BLaER1 (cell line): ENCODE data around the gene KLRD1.
A peak's percentile ranks its signal among the peaks of the same experiment; 100 is the strongest.
"Not testable (repeated sequence)": the region's sequence is repeated elsewhere in the genome, so short reads cannot be mapped to it uniquely, and the experiment has no call there.

Source experiments
- H3K27ac ChIP-seq: shearing (Covaris generic); formaldehyde crosslinking; 2 replicates; pipeline ENCODE4 v1.8.1; 2022
- H3K27me3 ChIP-seq: shearing (Covaris generic); formaldehyde crosslinking; 2 replicates; pipeline ENCODE4 v1.8.1; 2022
- H3K36me3 ChIP-seq: shearing (Covaris generic); formaldehyde crosslinking; 2 replicates; pipeline ENCODE4 v1.8.1; 2022
- H3K4me1 ChIP-seq: shearing (Covaris generic); formaldehyde crosslinking; 2 replicates; pipeline ENCODE4 v1.8.1; 2022
- H3K4me2 ChIP-seq: shearing (Covaris generic); formaldehyde crosslinking; 2 replicates; pipeline ENCODE4 v1.8.1; 2022
- H3K4me3 ChIP-seq: shearing (Covaris generic); formaldehyde crosslinking; 2 replicates; pipeline ENCODE4 v1.8.1; 2022
- H3K9ac ChIP-seq: shearing (Covaris generic); formaldehyde crosslinking; 2 replicates; pipeline ENCODE4 v1.8.1; 2022
- H3K9me3 ChIP-seq: shearing (Covaris generic); formaldehyde crosslinking; 2 replicates; pipeline ENCODE4 v1.8.1; 2022
- H4K20me1 ChIP-seq: shearing (Covaris generic); formaldehyde crosslinking; 2 replicates; pipeline ENCODE4 v1.8.1; 2022
- Cebpa-rat ChIP-seq: shearing (Covaris generic); IDR thresholded peaks from 2 replicates; pipeline ENCODE4 v1.8.1; 2022

The KLRD1 gene

DNA sequence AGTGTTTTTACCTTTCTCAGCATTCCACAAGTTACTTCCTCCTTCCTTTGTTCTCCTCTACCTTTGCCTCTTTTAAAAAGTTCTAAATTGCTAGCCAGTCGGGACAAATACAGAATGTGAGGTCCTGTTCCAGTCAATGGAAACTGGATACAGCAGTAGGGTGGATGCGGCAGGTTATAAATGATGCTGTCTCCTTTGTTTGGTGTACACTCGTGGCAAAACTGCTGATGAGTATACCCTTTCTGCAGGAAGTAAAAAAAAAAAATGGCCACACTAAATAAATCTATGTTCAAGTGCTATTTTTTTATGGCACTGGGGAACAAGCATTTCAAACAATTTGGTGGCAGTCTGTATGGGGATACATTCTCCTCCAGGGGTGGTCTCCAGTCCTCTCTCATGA, 54.7 kb downstream of the KLRD1 start:
- Histone ChIP-seq H3K9me3 (peaks cover 5% of the 10 kb centered on the region), H3K36me3 (no peaks in the 10 kb centered on the region), H3K27ac (no peak overlapping the region), H3K9ac (no peak overlapping the region), H3K4me3 (no peak overlapping the region), H4K20me1 (no peaks in the 10 kb centered on the region), H3K4me1 (peaks cover 54% of the 10 kb centered on the region), H3K4me2 (peak overlapping the region; percentile 98), H3K27me3 (no peaks in the 10 kb centered on the region)
- TF ChIP-seq Cebpa-rat: no peak

DNA sequence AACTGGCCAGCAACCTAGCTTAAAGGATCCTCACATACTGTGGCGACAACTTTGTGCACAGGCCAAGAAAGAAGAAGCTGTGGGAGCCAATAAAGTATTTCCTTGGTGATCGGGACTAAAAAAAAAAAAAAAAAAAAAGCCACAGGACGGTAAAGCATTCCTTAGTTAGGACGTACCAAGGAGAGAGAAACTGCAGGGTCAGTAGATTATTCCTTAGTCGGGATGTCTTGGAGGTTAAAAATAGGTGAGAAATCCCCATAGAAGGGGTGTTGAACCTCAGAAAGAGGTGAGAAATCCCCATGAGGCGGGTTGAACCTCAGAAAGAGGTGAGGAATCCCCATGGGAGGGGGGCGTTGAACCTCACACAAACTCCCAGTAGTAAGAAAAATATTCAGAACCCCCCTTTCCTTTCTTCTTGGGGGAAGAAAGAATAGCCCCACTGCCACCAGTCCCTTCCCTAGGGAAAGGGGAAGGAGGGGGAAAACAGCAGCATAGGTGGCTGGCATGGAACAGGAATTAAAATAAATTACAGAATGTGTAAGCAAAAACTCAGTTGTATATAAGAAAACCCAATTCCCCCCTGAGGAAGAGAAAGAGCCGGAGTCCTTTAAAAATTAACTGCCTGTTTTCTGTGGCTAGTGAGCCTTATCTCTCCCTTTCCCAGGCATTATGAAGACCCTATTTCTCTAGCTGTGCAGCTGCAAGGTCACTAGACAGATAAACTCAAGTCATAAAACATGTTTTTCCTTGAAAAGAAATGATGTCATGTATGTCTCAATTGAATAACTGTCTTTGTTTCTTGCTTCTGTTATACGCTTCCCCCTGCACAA, 55.4 kb downstream of the KLRD1 start:
- Histone ChIP-seq H3K27me3 (no peaks in the 10 kb centered on the region), H3K36me3 (no peaks in the 10 kb centered on the region), H3K9me3 (peaks cover 12% of the 10 kb centered on the region), H3K4me3 (peak overlapping the region; percentile 74; the same call in 1 of the 2 replicates), H3K9ac (peak overlapping the region; percentile 50; the same call in 1 of the 2 replicates), H3K27ac (peak overlapping the region; percentile 91), H4K20me1 (no peaks in the 10 kb centered on the region), H3K4me2 (peak overlapping the region; percentile 98), H3K4me1 (peaks cover 49% of the 10 kb centered on the region)
- TF ChIP-seq Cebpa-rat: no peak

DNA sequence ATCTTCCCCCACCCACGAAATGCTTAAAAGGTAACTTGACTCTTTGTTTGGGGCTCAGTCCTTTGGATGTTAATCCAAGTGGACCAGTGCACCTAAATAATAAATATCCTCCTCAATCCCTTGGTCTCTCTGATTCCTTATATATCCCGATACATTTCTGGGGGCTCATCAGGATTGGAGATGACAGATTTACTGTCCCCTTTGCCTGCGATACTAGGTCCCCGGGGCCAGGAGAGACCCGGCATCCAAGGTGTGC, 55.9 kb downstream of the KLRD1 start:
- Histone ChIP-seq H3K4me3 (peak overlapping the region; percentile 74), H3K9me3 (peaks cover 17% of the 10 kb centered on the region), H3K9ac (peak overlapping the region; percentile 83), H3K27me3 (no peaks in the 10 kb centered on the region), H3K36me3 (no peaks in the 10 kb centered on the region), H3K4me2 (peak overlapping the region; percentile 98), H3K4me1 (peaks cover 49% of the 10 kb centered on the region), H4K20me1 (no peaks in the 10 kb centered on the region), H3K27ac (peak overlapping the region; percentile 91)
- no peak for TF ChIP-seq Cebpa-rat

DNA sequence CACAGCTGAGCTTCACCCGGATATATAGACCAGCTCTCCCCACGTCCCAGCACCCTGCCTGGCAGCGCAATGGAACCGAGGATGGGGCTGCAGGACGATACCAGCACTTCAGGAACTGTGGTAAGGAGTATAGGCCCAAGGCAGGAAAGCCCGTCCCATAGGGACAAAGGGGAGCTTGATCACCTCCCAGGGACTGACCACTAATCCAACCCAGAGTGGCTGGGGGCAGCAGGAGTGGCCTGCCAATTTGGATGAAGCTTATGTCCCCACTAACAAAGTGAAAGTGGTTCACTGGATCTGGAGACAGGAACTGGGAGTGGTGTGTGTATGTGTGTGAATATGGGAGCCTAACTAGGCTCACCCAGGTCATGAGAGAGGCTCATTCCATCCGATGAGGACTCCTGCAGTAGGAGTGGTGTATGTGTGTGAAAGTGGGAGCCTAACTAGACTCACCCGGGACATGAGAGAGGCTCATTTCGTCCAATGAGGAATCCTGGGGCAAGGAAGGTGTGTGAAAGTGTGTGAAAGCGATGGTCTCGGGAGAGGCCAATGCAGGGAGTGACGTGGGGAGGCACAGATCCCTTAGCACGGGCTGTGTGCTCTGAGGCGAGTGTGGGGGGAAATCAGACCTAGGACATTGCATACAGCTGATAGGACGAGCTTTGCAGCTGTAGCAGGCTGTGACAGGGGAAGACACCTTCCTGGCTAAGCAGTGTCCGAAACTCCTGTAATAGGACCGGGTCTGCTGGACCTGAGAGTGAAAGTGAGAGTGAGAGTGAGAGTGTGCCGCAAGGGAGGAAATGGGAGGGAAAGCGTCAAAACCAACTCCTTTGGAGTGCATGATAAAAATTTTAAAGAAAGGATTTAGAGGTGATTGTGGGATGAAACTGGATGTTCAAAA, 56.5 kb downstream of the KLRD1 start:
- peak overlapping the region; percentile 83 for H3K9ac ChIP-seq
- H3K27ac ChIP-seq: peak overlapping the region; percentile 91

DNA sequence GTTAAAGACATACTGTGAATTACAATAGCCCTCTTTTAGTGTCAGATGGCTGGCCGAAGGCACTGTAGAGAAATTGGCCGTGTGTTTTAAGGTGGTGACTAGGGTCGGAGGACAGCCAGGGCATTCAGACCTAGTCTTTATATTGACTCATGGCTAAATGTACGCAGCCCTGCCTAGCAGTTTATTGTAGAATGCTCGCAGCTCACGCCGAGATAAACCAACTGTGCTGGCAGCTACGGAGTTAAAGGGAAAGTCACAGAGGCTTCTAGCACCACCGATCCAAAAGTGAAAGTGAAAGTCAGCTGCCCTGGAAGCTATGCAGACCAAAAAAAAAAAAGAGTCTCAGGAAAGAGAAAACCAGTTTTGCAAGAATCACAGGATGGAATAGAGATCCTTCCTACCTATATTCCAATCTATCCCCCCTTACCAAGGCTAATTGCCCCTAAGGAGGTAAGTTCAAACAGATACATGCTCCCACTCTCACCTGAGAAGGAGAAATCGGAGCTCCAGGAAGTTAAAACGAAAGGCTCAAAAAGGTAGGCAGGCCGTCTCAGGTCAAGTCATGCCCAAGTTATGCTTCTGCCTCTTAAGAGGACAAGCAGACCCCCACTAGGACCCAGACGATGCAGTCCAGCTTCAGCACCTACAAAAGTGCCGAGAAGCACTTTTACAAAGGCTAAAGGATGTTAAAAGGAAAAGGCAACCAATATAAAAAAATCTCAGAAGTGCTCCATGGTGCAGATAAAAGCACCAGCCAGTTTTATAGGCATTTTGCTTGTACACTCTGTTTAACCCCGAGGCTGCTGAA, 57.3 kb downstream of the KLRD1 start:
- Histone ChIP-seq H3K36me3 (no peaks in the 10 kb centered on the region), H3K4me3 (peak overlapping the region; percentile 74), H3K27me3 (no peaks in the 10 kb centered on the region), H4K20me1 (no peaks in the 10 kb centered on the region), H3K9ac (peak overlapping the region; percentile 83), H3K9me3 (peaks cover 19% of the 10 kb centered on the region), H3K4me1 (peaks cover 49% of the 10 kb centered on the region), H3K4me2 (peak overlapping the region; percentile 98), H3K27ac (peak overlapping the region; percentile 91)
- TF ChIP-seq Cebpa-rat: no peak

More for the DNA sequence above, 56.5 kb downstream of the KLRD1 start:
- Histone ChIP-seq H3K9me3 (peaks cover 19% of the 10 kb centered on the region), H3K36me3 (no peaks in the 10 kb centered on the region), H4K20me1 (no peaks in the 10 kb centered on the region), H3K4me3 (peak overlapping the region; percentile 74), H3K27me3 (no peaks in the 10 kb centered on the region), H3K4me1 (peaks cover 49% of the 10 kb centered on the region), H3K4me2 (peak overlapping the region; percentile 98)
- no peak for TF ChIP-seq Cebpa-rat

DNA sequence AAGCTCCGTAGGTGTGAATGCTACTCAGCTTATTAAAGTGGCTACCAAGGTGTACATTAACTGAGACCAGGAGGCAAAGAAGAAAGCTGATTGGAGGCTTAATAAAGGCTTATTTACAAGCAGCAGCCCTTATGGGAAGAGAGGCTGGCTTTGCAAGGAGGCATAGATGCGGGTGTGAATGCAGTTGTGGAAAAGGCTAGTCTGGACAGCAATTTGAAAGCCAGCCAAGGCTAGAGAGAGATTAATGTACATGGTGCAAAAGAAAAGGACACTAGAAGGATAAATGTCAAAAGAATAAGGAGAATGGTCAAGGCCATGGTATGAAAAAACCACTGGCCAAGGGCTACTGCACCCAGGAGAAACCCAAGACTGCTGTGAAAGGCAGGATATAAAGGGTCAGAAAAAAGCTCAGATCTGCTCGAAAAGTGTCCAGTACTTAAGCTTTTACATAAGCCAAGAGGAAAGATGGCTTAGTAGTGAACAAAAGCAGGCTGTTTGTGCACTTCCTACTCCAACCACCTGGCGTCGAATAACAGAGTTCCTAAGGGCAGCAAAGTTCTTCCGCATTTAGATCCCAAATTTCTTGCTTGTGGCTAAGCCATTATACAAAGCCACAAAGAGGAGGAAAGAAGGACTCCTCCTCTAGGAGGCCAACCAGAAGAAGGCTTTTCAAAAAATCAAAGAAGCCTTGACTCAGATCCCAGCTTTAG, 58.2 kb downstream of the KLRD1 start:
- Histone ChIP-seq H4K20me1 (no peaks in the 10 kb centered on the region), H3K9me3 (peaks cover 19% of the 10 kb centered on the region), H3K27ac (peak overlapping the region; percentile 91), H3K4me1 (peaks cover 48% of the 10 kb centered on the region), H3K27me3 (no peaks in the 10 kb centered on the region), H3K4me3 (peak overlapping the region; percentile 74), H3K36me3 (no peaks in the 10 kb centered on the region), H3K4me2 (peak overlapping the region; percentile 98), H3K9ac (peak overlapping the region; percentile 83)
- no peak for TF ChIP-seq Cebpa-rat

DNA sequence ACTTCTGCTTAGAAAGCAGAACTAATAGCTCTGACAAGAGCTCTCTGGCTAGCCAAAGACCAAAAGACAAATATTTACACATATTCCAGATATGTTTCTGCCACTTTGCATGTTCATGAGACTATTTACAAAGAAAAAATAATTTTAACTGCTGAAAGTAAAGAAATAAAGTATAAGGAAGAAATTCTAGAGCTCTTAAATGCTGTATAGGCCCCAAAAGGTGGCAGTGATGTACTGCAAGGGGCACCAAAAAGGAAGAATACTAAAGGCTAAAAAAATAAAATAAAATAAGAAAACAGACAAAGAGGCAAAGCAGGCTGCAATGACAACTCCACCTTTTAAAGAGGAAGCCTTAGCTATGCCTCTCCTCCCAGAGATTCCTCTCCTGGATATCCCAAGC, 59.2 kb downstream of the KLRD1 start:
- H3K27me3 ChIP-seq: no peaks in the 10 kb centered on the region
- H3K4me3 ChIP-seq: no peak overlapping the region
- no peak overlapping the region for H3K4me2 ChIP-seq
- no peak overlapping the region for H3K9ac ChIP-seq
- no peaks in the 10 kb centered on the region for H4K20me1 ChIP-seq
- H3K9me3 ChIP-seq: peaks cover 19% of the 10 kb centered on the region
- H3K27ac ChIP-seq: no peak overlapping the region
- no peaks in the 10 kb centered on the region for H3K36me3 ChIP-seq
- TF ChIP-seq Cebpa-rat: no peak
- peaks cover 40% of the 10 kb centered on the region for H3K4me1 ChIP-seq

DNA sequence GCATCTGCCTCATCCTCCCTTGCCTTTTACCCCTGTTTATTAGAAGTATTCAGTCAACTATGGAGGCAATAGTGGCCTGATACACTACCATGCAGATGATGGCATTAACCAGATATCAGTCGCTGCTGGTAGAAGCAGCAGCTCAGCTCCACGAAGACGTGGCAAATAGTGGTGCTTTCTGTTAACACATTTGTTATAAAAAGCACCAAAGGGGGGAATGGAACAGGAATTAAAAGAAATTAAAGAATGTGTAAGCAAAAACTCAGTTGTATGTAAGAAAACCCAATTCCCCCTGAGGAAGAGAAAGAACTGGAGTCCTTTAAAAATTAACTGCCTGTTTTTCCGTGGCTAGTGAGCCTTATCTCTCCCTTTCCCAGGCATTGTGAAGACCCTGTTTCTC, 60.0 kb downstream of the KLRD1 start:
- Histone ChIP-seq H3K4me1 (peaks cover 37% of the 10 kb centered on the region), H3K9me3 (peaks cover 19% of the 10 kb centered on the region)
- not testable (repeated sequence) for H4K20me1 ChIP-seq, H3K27ac ChIP-seq, H3K4me2 ChIP-seq, H3K9ac ChIP-seq, H3K36me3 ChIP-seq, H3K4me3 ChIP-seq, H3K27me3 ChIP-seq
